Esophagus muscularis mucosa (tissue), 4 donors: ENCODE data around the gene SCYL3.

Source experiments
- EP300 ChIP-seq: sonication (generic); formaldehyde crosslinking; IDR thresholded peaks from one replicate; pipeline ENCODE4 v1.6.1; 2017; ENCODE audit warnings: antibody characterized with exemption
- POLR2A ChIP-seq: fragments of 450-650 bp; IDR thresholded peaks from one replicate; pipeline ENCODE4 v1.6.1; 2017; ENCODE audit warnings: antibody characterized with exemption, moderate library complexity, mild to moderate bottlenecking, low read depth
- TF ChIP-seq, protein P1 (sequence below), 3 experiments: fragments of 200-600 bp in 2 of 3; fragments of 450-650 bp in 1 of 3; sonication (generic) in 2 of 3; IDR thresholded peaks; one replicate each; pipeline ENCODE4 v1.5.1; 2017 to 2019; ENCODE audit warnings: antibody characterized with exemption in 3 of 3, mild to moderate bottlenecking in 2 of 3, moderate library complexity in 1 of 3

DNA sequence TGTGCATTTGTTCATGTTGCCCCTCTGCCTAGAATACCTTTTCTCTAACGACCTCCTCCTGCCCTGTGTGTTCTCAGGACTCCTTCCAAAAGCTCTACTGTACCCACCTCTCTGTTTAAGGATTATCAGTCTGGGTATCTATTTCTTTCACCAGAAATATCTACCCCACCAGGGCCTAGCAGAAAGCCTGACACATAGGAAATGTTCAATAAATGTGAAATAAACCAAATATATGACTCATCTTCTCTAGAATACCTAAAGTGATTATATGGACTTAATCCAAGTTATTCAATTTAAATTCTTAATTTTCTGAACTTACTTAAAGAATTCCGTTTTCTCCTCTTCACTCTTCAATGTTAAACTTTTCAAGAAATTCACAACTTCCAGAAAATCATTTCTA, 27.1 kb downstream of the SCYL3 start:
- TF ChIP-seq, protein P1, sequence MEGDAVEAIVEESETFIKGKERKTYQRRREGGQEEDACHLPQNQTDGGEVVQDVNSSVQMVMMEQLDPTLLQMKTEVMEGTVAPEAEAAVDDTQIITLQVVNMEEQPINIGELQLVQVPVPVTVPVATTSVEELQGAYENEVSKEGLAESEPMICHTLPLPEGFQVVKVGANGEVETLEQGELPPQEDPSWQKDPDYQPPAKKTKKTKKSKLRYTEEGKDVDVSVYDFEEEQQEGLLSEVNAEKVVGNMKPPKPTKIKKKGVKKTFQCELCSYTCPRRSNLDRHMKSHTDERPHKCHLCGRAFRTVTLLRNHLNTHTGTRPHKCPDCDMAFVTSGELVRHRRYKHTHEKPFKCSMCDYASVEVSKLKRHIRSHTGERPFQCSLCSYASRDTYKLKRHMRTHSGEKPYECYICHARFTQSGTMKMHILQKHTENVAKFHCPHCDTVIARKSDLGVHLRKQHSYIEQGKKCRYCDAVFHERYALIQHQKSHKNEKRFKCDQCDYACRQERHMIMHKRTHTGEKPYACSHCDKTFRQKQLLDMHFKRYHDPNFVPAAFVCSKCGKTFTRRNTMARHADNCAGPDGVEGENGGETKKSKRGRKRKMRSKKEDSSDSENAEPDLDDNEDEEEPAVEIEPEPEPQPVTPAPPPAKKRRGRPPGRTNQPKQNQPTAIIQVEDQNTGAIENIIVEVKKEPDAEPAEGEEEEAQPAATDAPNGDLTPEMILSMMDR (IDR thresholded peaks at IDR 0.05) = no peak
- TF ChIP-seq EP300 (no peak), POLR2A (no peak)
